ENCODE results near the gene PRKCZ. TPM values are rescaled to one million over a fixed set of nuclear protein-coding genes. Genes with fewer than 3 reads are reported as not detected.

Gene PRKCZ
- polyA plus RNA-seq, 5 donors = 34.6 to 48.9 (median 39.6) TPM

DNA sequence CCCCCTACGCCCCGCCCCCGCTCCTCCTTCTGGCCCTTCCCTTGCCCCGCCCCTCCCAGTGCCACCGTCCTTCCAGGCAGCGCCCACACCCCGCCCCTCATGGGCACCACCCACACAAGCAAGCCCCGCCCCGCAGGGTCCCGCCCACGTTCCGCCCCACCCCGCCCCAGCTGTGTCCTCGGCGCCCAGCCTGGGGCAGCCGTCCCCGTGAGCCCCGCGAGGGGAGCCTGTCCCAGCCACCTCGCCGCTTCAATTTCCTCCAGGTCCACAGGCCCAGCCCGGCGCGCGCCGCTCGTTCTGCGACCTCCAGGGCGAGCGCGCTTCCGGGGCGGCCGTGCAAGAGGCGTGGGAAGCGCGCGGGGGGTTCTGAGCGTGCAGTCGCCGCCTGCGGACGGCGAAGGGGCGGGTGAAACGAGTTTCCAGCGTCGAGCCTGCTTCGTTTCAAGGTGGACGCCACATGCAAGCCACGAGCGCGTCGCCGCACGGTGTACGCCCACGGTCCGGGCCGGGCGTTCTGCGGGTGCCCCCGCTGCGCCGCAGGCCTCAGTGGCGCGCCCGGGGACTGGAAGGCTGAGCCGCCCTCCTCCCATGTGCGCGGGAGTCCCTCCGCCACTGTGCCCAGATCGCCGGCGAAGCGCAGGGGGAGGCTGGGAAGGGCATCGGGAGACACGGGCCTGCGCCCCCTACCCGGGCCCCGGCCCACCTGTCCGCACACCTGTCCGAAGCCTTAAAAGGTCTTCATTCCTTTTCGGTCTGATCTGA, 155.2 kb downstream of the PRKCZ start:
- peak; percentile 91 to 92 for DNase-seq

DNA sequence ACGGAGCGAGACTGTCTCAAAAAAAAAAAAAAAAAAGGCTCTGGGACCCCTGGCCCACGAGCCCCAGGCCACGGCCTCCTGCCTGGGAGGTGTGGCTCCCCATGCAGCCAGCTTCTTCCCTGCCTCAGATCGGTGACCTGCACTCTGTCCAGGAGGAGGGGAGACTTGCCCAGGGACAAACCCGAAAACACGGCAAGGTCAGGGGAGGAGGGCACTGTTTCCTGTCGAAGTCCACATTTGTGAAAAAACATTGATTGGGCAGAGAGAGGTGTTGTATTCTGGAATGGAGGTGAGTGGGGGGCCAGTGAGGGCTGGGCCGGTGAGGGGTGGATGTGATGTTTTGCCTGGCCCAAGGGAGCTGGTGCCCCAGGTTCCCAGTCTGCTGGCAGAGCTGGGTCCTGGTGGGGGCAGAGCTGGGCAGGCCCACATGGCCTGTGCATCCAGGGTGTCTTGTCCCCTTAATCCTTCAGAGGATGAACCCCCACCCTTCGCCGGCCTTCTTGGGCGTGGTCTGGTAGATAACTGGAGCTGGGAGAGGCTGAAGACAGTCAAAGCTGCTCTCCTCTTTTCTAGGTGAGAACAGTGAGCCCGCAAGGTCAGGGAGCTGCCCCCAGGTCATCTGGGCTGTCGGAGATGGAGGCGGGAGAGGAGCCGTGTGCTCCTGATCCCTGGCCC, 156.7 kb downstream of the PRKCZ start:
- DNase-seq = no peak

DNA sequence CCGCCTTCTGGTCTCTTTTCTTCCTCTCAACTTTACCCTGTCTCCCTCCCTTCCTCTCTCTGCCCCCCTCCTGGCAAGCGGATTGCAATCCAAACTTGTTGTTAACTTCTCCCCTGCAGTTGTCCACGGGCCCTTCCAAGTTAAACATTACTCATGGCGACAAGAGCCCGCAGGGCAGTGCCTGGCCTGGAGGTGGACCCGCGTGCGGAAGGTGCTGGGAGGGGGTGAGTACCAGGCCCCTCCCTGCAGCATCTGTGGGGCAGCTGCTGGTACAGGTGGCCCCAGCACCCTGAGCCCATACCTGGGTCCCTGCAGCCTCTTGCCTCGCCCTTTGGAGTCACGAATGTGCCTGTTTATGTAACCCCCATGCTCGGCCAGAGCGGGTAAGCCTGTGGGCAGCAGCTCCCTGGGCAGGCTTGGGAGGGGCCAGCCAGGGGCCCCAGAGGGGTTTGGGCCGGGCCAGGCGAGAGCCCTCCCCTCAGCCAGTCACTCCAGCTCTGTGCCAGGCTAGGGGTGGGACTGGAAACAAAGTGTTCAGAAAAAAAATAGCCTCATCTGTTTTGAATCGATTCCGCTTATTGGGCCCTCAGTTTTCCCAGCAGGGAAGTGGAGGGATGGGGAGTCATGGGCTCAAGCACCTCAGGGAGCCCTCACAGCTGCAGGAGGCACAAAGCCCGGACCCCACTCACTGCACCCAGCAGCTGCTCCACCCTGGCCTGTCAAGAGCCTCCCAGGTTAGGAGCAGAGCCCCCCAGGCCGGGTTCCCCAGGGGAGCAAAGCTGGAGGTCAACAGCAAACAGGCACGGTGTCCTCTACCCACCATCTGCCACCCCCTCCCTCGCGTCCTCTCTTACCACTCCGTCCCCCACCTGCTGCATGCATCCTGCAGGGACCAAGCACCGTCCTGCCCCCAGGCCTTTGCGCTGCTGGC, 158.4 kb downstream of the PRKCZ start:
- DNase-seq = peak in 1 of 2 donors; percentile 74

DNA sequence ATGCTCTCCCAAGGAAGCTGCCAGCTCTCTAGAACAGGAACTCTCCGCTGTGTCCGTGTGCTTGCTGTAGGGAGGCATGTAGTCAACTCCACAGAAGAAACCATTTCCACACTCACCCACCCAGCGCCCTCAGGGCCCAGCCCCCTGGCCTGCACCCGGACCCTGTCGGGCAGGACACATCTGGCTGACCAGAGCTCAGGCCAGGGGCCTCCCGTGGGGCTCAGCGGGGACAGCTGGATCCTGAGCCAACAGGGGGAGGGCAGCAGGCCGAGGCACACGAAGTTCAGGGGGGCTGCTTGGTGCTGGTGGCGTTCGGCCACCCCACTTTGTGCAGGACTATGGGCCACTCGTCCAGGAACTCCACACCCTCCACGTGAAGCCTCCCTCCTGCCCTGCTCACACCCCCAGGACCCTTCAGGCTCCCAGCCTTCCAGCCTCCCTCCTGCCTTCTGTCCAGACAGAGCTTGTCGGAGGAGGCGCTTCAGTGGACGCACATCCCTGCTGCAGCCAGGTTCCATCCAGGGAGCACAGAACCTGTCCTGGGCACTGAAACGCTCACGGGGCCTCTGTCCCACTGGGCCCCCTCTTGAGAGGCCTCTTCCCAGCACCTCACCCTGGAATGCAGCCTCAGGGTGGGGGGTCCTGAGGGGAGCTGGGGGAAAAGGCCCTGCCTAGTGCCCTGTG, 159.3 kb downstream of the PRKCZ start:
- DNase-seq = no peak

DNA sequence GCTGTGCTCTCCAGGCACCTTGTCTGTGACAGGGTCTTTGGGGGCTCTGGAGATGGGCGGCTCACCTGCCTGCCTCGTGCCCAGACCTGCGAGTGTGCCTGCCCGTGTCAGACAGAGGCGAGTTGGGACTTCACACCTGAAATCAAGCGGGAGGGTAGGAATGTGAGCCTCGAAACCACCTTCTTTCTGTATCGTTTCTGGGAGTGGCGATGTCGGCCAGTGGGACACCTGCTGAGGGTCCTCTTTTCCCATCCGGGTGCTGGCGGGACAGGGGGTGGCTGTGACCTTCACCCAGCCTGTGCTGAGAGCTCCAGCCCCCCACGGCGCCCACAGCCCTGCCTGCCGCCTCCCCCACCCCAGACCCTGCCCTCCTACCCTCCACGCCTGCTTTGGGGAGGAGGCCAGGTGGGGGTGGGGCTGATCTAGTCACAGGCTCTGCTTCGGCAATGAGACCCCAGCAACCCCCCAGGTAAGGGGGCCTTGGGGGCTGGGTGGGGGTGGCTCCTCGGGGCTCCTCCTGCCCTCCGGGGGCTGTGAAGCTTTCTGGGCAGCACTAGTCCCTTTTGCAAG, 160.0 kb downstream of the PRKCZ start:
- no peak for DNase-seq

DNA sequence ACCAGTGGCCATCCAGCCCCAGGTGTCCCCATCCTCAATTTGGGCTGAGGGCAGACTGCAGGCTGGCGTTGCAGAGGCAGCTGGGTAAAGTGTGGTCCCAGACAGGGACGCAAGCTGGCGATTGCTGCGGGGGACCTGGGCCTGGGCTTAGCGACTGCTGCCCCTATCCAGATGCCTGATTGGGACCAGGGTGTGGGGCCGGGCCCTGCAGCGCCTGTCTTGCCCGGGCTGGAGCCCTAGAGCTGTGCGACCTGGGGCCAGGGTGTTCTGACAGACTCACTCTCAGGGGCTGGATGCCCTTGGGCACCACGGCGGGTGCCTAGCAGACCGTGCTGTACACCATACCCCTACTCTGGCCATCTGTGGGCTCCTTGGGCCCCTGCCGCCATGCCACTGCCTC, 160.6 kb downstream of the PRKCZ start:
- DNase-seq = no peak

DNA sequence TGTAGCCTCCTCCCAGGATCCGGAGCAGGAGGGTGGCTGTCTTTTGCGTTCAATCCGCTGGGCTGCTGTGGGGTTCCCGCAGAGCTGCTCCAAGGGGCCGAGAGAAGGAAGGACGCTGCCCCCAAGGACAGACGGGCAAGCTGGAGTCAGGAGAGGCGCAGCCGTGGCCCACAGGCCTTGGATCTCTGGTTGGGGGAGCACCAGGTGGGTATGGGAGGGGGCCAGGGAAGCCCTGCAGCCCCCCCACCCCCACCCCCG, 162.0 kb downstream of the PRKCZ start:
- DNase-seq = no peak

DNA sequence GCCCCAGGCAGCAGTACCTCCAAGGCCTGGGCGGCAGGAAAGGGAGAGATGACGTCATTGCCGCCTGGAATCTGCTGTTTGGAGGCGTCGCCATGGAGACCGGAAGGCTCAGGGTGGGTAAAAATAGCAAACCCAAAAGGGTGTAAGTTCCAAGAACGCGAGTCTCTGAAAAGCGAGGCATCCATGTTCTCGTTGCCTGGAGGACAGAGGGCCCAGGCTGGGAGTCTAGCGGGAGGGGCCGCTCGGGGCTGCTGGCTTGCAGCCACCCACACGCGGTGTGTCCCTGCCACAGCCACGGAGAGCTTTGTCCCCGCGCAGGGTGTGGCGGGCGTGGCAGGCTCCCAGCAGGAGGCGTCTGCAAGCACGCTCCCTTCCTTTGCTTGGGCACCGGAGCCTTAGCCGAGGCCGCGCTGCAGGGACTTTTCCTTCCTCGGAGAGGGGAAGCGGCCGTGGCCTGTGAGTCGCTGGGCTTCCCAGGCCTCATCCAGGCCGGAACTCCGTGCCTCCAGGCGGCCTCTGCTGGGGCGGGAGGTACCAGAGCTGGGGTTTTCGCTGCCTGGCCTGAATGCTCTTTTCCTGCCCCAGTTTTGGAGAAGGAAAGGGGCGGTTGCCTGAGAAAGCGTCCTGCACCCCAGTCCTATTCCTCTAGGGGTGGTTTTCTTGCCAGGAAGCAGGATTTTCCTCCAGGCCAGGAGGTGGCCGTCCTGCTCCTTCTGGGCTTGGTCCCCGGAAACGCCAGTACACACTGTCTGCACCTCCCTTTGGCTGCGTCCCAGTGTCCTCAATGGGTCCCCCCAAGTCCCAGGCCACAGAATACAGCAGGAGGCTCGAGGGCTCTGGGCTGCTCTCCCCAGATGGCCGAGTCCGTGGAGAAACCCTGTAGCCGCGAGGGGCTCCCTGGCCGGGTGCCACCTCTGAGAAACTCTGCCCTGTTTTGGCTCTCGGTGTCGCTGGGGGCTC, 162.6 kb downstream of the PRKCZ start:
- peak; percentile 95 to 96 for DNase-seq

DNA sequence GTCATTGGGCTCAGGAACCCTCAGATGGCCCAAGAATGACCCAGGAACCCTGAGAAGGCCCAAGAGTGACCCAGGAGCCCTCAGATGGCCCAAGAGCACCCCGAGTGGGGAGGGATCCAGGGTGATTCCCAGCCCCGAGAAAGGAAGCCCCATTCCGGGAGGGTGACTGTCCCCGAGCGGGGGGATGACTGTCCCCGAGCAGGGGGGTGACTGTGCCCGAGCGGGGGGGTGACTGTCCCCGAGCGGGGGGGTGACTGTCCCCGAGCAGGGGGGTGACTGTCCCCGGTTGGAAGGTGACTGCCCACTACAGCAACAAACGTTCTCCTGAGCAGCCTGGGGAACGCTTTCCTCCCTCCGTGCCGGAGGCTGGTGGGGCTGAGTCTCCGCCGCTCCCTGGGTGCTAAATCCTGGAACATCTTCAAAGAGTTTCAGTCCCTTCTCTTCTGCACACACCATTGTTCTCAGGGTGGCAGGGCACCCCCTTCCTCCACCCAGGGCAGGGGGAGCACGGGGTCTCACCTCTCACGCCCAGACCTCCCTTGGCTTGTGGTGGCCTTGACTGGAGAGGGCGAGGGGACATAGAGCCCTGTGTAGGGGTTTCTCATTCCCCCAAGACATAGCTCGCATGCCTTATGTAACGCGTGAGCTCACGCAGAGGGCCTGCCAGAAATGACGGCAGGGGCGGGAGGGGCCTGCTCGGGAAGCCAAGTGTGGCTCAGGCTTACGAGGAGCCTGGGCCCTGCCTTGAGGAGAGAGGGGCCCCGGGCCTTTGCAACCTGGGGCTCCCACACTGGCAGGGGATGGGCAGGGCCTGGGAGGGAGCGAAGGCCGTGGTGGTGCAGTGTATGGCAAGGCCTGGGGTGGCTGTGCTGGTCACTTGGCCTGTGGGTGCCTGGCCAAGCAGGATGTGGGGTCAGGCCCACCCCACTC, 163.6 kb downstream of the PRKCZ start:
- peak; percentile 89 to 90 for DNase-seq

DNA sequence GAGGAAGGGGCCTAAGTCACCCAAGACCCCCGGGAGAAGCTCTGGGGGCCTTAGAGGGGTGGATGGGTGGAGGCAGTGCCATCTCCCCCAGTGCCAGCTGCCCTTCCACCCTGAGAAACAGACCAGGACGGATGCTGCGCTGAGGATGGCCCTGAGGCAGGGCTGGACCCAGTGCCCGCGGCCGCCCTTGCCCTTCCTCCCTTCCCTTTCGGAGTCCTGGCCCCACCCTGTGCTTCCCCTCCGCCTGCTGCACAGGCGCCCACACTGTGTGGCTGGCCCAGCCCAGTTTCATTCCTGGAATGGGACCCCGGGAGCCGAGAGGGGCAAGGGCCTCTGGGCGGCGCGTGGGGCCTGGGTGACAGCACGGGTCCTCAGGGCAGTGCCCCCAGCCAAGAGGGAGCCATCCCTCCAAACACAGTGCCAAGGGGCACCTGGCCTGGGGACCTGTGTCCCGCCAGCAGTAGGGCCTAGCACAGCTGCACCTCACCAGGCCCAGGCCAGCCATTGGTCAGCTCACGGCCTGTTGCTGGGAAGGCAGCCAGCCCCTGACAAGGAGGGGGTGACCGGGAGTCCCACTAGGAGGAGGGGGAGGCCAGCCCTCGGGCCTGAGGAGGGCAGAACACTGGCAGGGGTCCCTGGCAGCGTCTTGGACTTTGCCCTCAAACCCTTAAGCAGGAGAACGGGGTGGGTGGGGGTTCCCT, 164.5 kb downstream of the PRKCZ start:
- peak in 1 of 2 donors; percentile 65 for DNase-seq

DNA sequence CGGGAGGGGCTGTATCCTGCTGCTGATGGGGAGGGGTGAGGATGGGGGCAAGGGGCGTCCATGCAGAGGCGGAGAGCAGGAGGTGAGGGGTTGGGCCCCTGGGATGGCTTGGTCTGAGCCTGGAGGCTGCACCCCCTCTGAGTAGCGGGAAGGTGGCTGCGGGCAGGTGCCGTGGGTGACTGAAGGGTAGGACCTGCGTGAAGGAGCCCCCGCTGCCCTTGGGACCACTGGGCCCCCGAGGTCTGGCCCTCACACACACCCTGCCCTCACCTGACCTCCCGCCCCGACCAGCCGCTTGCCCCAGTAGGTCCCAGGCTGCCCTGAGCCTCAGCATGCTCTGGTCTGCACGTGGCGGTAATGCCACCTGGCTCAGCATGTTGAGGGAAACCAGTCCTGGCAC, 165.1 kb downstream of the PRKCZ start:
- no peak for DNase-seq

DNA sequence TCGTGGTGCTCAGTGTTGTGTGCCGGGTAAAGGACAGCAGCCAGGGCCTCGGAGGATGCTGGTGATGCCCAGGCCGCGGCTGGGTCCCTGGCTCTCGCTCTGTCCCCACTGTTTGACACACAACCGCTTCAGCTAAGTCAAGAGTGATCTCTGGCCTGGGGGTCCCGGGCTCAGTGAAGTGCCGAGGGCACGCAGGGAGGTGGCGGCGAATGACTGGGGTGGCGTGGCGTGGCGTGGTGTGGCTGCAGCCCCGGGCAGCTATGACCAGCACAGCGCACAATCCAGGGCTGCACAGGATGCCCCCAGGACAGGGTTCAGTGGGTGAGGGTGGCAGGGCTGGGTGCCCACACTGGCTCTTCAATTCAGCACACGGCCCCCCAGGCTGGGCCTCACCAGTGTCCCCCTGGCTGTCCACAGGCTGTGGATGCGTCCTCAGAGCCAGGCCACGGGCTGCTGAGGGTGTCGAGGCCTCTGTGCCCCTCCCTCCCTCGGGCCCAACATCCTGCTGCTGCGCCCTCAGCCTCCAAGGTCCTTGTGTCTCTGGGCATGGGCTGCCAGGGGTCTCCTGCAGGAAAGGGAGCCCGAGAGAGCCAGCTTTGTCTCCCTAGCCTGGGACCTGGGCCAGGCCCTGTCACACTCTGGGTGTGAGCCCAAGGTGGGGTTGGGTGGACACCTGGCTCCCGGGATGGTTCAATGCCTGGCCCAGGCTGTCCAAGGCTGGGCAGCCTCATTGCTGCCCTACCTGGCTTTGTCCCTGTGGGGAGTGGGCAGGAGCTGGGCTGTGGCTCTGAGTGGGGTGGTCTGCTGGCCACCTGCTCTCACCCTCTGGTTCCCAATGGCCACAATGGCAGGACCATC, 165.9 kb downstream of the PRKCZ start:
- no peak for DNase-seq

DNA sequence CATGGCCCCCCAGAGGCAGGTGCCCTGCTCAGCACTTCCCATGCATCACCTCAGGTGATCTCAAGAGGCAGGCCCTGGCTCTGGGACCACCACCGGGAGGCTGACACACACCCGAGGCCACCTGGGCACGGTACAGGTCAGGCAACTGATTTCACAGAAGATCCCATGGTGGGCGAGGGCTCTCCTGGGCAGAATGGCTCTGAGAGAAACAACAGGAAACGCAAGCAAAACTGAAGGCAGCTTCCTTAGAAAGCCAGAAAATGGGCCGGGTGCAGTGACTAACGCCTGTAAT, 166.5 kb downstream of the PRKCZ start:
- no peak for DNase-seq

DNA sequence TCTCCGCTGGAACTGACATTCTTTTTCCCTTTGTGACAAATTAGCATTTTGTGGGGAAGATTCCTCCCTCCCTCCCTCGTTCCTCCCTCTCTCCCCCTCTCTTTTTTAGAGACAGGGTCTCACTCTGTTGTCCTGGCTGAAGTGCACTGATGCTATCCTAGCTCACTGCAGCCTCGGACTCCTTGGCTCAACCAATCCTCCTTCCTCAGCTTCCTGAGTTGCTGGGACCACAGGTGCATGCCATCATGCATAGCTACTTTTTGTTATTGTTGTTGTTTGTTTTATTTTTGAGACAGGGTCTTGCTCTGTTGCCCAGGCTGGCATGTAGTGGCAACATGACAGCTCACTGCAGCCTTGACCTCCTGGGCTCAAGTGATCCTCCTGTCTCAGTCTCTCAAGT, 171.1 kb downstream of the PRKCZ start:
- no peak for DNase-seq

DNA sequence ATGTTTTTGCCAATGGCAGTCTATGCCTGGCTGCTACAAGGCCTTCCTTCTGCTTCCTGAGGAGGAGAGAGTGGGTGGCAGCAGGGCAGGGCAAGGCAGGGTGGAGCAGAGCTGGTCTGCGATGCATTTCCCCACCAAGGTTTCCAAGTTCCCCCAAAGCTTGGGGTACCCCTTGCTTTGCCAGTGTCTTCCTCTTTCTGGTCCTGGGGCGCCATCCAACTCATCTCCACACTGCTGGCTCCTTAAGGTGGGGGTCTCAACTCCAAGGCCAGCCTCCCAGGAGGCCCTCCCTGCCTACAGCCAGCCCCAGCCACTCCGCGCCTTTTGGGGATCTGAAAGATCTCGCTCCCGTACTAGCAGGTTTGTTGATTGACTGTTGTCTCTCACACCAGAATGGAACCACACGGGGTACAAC, 174.0 kb downstream of the PRKCZ start:
- DNase-seq = no peak

DNA sequence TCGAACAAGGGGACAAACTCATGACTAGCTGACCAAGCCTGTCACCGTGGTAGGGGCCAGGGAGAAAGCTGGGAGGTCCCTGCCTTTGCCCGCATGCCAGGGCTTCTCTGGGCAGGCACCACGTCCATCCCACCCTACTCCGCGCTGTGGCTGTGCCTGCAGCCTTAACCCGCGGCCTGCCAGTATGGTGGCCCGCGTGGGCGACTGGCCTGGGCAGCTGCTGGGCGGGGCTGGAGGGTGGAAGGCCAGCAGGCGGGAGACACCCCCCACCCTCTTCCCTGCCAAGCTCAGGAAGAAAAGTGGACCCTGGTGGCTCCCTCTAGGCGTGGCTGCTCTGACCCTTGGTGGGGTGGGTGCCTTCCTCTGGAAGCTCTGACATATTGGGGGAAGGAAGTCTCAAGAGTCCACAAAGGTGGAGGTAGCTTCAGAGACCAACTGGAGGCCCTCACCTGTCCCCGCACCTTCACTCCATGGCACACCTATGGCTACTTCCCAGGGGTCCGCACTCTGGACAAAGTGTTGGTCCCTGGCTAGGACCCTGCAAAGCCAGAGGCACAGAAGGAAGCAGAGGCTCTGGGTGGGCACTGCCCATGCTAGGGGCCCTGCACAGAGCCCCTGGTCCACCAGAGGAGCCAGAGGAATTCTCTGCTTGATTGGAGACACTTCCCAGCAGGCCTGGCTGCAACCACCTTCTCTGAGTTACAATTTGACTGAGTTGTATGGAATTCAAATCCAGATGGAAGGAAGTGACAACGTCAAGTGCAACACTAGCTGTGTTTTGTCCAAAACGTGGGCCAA, 174.6 kb downstream of the PRKCZ start:
- DNase-seq = no peak
